SJSA1 (cell line): ENCODE data around the gene CEP170B. TPM values are rescaled to one million over a fixed set of nuclear protein-coding genes. Genes with fewer than 3 reads are reported as not detected.

Source experiments
- DNase-seq, 2 experiments: peaks; one replicate each; pipeline ENCODE4 v3.0.0-alpha.2; 2015 to 2020; ENCODE audit warnings: low spot score in 2 of 2, low read depth in 1 of 2
- H3K27ac ChIP-seq: fragments of 250-450 bp; sonication (Bioruptor Pico); 2 replicates; pipeline ENCODE4 v1.5.1; 2020; ENCODE audit warnings: mild to moderate bottlenecking, moderate library complexity
- H3K27me3 ChIP-seq: fragments of 250-450 bp; sonication (Bioruptor Pico); replicated peaks from 2 replicates; pipeline ENCODE4 v1.5.1; 2020; ENCODE audit warnings: mild to moderate bottlenecking, moderate library complexity
- H3K36me3 ChIP-seq: fragments of 250-450 bp; sonication (Bioruptor Pico); 2 replicates; pipeline ENCODE4 v1.5.1; 2020; ENCODE audit warnings: mild to moderate bottlenecking
- H3K4me1 ChIP-seq: fragments of 250-450 bp; sonication (Bioruptor Pico); replicated peaks from 2 replicates; pipeline ENCODE4 v1.6.1; 2021; ENCODE audit warnings: mild to moderate bottlenecking
- H3K4me3 ChIP-seq: fragments of 250-450 bp; sonication (Bioruptor Pico); 2 replicates; pipeline ENCODE4 v1.5.1; 2020; ENCODE audit warnings: mild to moderate bottlenecking
- H3K9me3 ChIP-seq: fragments of 250-450 bp; sonication (Bioruptor Pico); replicated peaks from 2 replicates; pipeline ENCODE4 v1.5.1; 2020; ENCODE audit warnings: mild to moderate bottlenecking
- total RNA-seq: library from RNA; depleted of rRNA; stranded (reverse); fragments of >200 nt; shearing (Covaris generic); gene quantifications from 2 replicates; pipeline ENCODE4 v1.2.3, GENCODE V29; 2014

Gene CEP170B
- total RNA-seq, 1 experiment from 2014 or later, result 9.3 TPM

DNA sequence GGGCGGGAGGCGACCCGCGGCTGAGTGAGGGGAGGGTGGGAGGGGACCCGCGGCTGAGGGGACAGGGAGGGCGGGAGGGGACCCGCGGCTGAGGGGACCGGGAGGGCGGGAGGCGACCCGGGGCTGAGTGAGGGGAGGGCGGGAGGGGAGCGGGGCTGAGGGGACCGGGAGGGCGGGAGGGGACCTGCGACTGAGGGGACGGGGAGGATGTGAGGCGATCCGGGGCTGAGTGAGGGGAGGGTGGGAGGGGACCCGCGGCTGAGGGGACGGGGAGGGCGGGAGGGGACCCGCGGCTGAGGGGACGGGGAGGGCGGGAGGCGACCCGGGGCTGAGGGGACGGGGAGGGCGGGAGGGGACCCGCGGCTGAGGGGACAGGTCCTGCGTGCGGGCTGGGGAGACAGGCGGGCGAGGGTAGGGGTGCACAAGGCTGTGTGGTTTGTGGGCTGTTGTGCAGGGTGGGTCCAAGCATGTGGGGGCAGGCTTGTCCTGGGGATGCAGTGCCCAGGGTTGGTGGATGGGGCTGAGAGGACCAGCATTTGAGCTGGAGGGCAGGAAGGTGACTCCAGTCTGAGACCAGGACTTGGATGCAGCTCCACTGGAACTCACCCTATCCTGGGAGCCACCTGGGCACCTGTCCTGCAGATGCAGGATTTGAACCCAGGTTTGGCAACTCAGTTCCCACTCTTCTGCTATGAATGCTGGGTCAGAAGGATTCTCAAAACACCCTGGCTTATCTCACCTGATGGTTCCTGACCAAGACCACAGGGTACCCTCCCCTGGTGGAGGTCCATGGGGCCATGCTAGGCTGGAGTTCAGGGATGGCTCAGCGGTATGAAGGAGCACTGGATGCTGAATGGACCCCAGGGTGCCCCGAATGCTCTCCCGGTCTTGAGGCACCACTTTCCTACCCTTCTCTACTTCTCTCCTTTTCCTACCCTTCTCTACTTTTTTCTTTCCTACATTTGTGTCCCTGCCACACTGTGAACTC is 69.0 kb downstream of the CEP170B start:
- no peak overlapping the region for H3K4me3 ChIP-seq
- DNase-seq, result no peak

GRCh38 chr14:104935026-104935650 is 70.1 kb downstream of the CEP170B start:
- no peak overlapping the region for H3K27ac ChIP-seq
- DNase-seq, result no peak
- H3K4me1 ChIP-seq, result peaks cover 8% of the 10 kb centered on the region
- no peak overlapping the region for H3K4me3 ChIP-seq
- H3K9me3 ChIP-seq, result no peaks in the 10 kb centered on the region
- no peaks in the 10 kb centered on the region for H3K36me3 ChIP-seq
- H3K27me3 ChIP-seq, result no peaks in the 10 kb centered on the region

More for the DNA sequence above, 69.0 kb downstream of the CEP170B start:
- Histone ChIP-seq H3K36me3 (no peaks in the 10 kb centered on the region), H3K4me1 (peaks cover 8% of the 10 kb centered on the region), H3K27ac (no peak overlapping the region), H3K27me3 (no peaks in the 10 kb centered on the region), H3K9me3 (no peaks in the 10 kb centered on the region)

GRCh38 chr14:104935955-104936354 is 70.9 kb downstream of the CEP170B start:
- Histone ChIP-seq H3K36me3 (no peaks in the 10 kb centered on the region), H3K4me1 (peaks cover 8% of the 10 kb centered on the region), H3K27ac (no peak overlapping the region), H3K27me3 (no peaks in the 10 kb centered on the region), H3K4me3 (no peak overlapping the region), H3K9me3 (no peaks in the 10 kb centered on the region)
- DNase-seq, result no peak

DNA sequence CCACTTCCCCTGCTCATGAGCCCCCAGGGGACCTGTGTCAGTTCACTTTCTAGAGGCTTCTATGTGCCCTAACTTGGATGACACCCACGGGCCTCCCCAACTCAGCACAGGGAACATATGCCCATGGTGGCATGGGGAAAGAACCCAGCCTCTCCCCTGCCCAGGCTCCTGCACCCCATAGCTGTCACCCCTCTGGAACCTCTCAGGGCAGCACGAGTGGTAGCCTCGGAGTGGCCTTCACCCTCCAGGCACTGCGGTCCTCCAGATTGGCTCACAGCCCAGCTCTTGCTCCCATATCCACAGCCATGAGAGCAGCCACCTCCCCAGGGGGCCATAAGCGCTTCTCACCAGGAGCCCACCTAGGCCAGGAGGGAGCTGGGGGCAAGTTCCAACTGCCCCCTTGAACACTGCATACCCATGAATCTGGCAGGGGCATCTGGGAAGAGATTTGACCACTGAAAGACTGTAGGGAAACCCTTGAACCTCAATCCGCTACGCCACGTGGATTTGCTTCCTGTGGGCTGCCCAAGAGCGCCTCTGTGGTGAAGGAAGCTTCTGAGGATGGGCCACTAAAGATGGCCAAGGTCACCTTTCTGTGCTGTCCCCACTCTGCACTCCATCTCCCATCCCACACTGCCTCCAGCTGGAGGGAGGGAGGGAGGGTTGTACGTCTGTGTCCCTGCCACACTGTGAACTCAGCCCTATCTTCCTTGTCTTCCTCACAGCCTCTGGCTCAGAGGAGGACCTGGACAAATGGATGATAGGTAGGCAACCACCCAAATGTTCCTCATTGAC is 71.5 kb downstream of the CEP170B start:
- H3K36me3 ChIP-seq, result no peaks in the 10 kb centered on the region
- DNase-seq, result no peak
- no peak overlapping the region for H3K4me3 ChIP-seq
- H3K9me3 ChIP-seq, result no peaks in the 10 kb centered on the region
- no peaks in the 10 kb centered on the region for H3K27me3 ChIP-seq
- H3K27ac ChIP-seq, result no peak overlapping the region
- peaks cover 8% of the 10 kb centered on the region for H3K4me1 ChIP-seq

DNA sequence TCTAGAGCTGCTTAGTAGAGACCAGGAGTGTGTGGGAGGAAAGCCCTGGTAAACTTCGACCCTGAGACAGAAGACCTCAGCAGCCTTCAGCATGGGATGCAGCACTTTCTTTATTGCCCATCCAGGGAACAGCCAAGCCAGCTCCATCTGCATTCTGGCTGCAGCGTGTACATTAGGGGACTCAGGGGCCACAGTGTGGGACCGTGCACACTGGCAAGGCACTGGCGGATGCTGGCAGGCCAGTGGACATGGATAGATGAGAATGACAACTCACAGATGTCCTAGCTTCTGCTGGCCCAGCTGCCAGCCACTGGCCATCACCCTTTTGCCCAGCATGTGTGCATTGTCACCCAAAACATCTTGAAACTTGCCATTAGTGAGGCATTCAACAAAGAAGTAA is 72.1 kb downstream of the CEP170B start:
- H3K27ac ChIP-seq, result no peak overlapping the region

GRCh38 chr14:104937694-104938365 is 72.8 kb downstream of the CEP170B start:
- Histone ChIP-seq H3K36me3 (no peaks in the 10 kb centered on the region), H3K9me3 (no peaks in the 10 kb centered on the region), H3K27ac (no peak overlapping the region)

More for the DNA sequence above, 72.1 kb downstream of the CEP170B start:
- H3K4me1 ChIP-seq, result peaks cover 8% of the 10 kb centered on the region
- no peak overlapping the region for H3K4me3 ChIP-seq
- H3K9me3 ChIP-seq, result no peaks in the 10 kb centered on the region
- DNase-seq, result no peak
- H3K27me3 ChIP-seq, result no peaks in the 10 kb centered on the region
- H3K36me3 ChIP-seq, result no peaks in the 10 kb centered on the region

DNA sequence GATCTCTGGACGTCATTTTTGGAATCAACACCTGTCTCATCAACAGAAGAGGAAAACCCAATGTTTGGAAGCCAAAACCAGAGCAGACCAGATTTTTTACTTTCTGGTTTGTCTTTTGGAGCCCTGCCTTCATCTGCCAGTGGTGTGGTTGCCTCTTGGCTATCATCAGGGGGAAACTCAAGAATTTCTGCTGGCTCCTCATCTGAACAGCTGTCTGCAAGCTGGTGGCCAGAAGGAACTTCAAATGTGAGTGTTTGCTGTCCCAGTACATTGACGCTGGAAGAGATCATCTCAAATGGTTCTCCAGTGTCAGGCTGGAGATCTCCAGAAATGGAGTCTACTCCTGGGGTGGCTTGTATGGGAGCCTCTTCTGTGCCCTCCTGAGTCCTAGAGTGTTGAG is 73.4 kb downstream of the CEP170B start:
- H3K36me3 ChIP-seq, result no peaks in the 10 kb centered on the region
- no peak overlapping the region for H3K4me3 ChIP-seq
- H3K9me3 ChIP-seq, result no peaks in the 10 kb centered on the region
- H3K27me3 ChIP-seq, result no peaks in the 10 kb centered on the region
- no peak overlapping the region for H3K27ac ChIP-seq
- no peak for DNase-seq
- no peaks in the 10 kb centered on the region for H3K4me1 ChIP-seq

More at GRCh38 chr14:104937694-104938365, 72.8 kb downstream of the CEP170B start:
- Histone ChIP-seq H3K27me3 (no peaks in the 10 kb centered on the region), H3K4me3 (no peak overlapping the region), H3K4me1 (peaks cover 4% of the 10 kb centered on the region)
- DNase-seq, result no peak

DNA sequence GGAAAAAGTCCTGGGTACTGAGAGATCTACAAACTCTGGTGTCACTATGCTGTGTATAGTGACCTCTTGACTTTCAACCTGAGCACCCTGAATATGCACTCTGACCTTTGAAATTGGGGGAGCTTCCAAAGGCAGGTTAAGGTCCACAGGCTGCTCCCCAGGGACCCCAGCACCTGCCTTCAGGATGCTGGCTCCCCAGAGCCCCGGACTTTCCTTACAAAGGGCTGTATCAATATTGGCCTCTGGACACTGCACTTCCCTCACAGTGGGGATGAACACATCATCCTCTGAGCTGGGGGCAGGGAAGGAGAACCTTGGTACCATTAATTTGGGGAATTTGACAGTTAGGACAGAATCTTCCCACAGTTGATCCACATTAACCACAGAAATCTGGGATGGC is 73.9 kb downstream of the CEP170B start:
- H3K27ac ChIP-seq, result no peak overlapping the region
- H3K4me1 ChIP-seq, result no peaks in the 10 kb centered on the region
- no peak for DNase-seq
- no peaks in the 10 kb centered on the region for H3K9me3 ChIP-seq
- no peaks in the 10 kb centered on the region for H3K27me3 ChIP-seq
- H3K4me3 ChIP-seq, result no peak overlapping the region
- no peaks in the 10 kb centered on the region for H3K36me3 ChIP-seq

GRCh38 chr14:104939666-104940410 is 74.8 kb downstream of the CEP170B start:
- Histone ChIP-seq H3K4me3 (no peak overlapping the region), H3K36me3 (no peaks in the 10 kb centered on the region), H3K27me3 (no peaks in the 10 kb centered on the region), H3K27ac (no peak overlapping the region), H3K9me3 (no peaks in the 10 kb centered on the region), H3K4me1 (no peaks in the 10 kb centered on the region)
- DNase-seq, result no peak

DNA sequence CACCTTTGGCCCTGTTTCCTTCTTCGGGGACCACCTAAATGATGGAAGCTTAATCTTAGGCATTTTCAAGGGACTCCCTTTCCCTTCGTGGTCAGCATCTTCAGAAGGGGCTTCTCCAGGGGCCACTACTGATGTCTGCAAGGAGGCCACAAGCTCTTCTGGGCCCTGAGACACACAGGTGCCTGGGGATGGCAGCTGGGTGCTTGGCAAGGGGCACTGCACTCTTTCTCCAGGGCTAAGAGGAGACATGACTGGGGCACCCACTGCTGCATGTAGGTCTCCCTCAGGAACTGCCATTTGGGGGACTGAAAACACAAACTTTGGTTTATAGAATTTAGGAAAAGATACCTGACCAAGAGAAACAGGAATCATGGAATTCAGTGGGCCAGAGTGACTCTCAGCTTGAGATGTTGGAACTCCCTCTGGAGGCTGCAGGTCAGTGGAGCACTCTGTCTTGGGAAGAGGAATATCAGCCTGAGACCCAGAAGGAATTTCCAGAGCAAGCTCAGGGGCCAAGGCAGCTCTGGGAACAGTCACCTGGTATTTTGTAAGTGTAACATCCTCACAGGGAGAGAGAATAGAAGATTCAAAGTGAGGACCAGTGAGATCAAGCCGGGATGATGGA is 75.6 kb downstream of the CEP170B start:
- H3K36me3 ChIP-seq, result no peaks in the 10 kb centered on the region
- no peak for DNase-seq
- H3K27me3 ChIP-seq, result no peaks in the 10 kb centered on the region
- H3K9me3 ChIP-seq, result no peaks in the 10 kb centered on the region
- no peak overlapping the region for H3K4me3 ChIP-seq
- H3K27ac ChIP-seq, result no peak overlapping the region
- no peaks in the 10 kb centered on the region for H3K4me1 ChIP-seq

GRCh38 chr14:104941508-104942365 is 76.7 kb downstream of the CEP170B start:
- Histone ChIP-seq H3K27me3 (no peaks in the 10 kb centered on the region), H3K36me3 (no peaks in the 10 kb centered on the region), H3K27ac (no peak overlapping the region), H3K4me3 (no peak overlapping the region), H3K4me1 (no peaks in the 10 kb centered on the region), H3K9me3 (no peaks in the 10 kb centered on the region)
- DNase-seq, result no peak

DNA sequence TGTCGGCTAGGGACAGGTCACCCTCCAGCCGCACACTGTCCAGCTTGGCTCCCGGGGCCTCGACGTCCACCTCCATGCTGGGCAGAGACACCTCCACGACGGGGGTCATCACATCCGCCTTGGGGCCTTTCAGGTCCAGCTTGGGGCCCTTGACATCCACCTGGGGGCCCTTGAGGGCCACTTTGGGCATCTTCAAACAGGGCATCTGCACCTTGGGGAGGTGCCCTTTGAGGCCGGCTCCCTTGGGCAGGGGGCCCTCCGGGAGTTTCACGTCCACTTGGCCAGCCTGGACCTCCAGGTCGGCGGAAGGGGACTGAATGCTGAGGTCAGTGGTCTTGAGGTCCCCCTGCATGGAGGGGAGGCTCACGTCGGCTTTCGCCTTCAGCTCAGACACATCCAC is 77.5 kb downstream of the CEP170B start:
- no peak overlapping the region for H3K27ac ChIP-seq
- no peak for DNase-seq
- no peaks in the 10 kb centered on the region for H3K36me3 ChIP-seq
- no peaks in the 10 kb centered on the region for H3K4me1 ChIP-seq
- H3K9me3 ChIP-seq, result no peaks in the 10 kb centered on the region
- no peaks in the 10 kb centered on the region for H3K27me3 ChIP-seq
- no peak overlapping the region for H3K4me3 ChIP-seq
